DMS 273 (cell line): ENCODE results near the gene DNAH8.

Source experiments
- DNase-seq: peaks from one replicate; lab custom pipeline; 2025; ENCODE audit not compliant: unreplicated experiment; lab: John Stamatoyannopoulos, UW

The DNAH8 gene

GRCh38 chr6:39049575-39050283 is 334.6 kb downstream of the DNAH8 start:
- no peak for DNase-seq

- no peak for DNase-seq
Observed at GRCh38 chr6:39050453-39051112, 335.5 kb downstream of the DNAH8 start.

GRCh38 chr6:39051399-39052122 is 336.4 kb downstream of the DNAH8 start:
- DNase-seq, result no peak

GRCh38 chr6:39053016-39053624 is 338.0 kb downstream of the DNAH8 start:
- no peak for DNase-seq

- no peak for DNase-seq
Observed at GRCh38 chr6:39053854-39054576, 338.9 kb downstream of the DNAH8 start.

- no peak for DNase-seq
Observed at GRCh38 chr6:39054577-39055142, 339.5 kb downstream of the DNAH8 start.

GRCh38 chr6:39055661-39056060 is 340.6 kb downstream of the DNAH8 start:
- no peak for DNase-seq

- no peak for DNase-seq
Observed at GRCh38 chr6:39056191-39056590, 341.1 kb downstream of the DNAH8 start.

- no peak for DNase-seq
Observed at GRCh38 chr6:39056681-39057080, 341.6 kb downstream of the DNAH8 start.

GRCh38 chr6:39057251-39058155 is 342.4 kb downstream of the DNAH8 start:
- no peak for DNase-seq

GRCh38 chr6:39058471-39059147 is 343.5 kb downstream of the DNAH8 start:
- no peak for DNase-seq

GRCh38 chr6:39059496-39060310 is 344.6 kb downstream of the DNAH8 start:
- DNase-seq, result no peak

- DNase-seq, result no peak
Observed at GRCh38 chr6:39060467-39061160, 345.5 kb downstream of the DNAH8 start.

GRCh38 chr6:39061182-39061581 is 346.1 kb downstream of the DNAH8 start:
- DNase-seq, result no peak

- DNase-seq, result no peak
Observed at GRCh38 chr6:39061588-39061987, 346.5 kb downstream of the DNAH8 start.

GRCh38 chr6:39062014-39062740 is 347.1 kb downstream of the DNAH8 start:
- DNase-seq, result peak; percentile 35

- no peak for DNase-seq
Observed at GRCh38 chr6:39063526-39063925, 348.4 kb downstream of the DNAH8 start.
